HG03175 (cell line): ENCODE measurements around the gene FGD5.

Experiments
- ATAC-seq: cut with Tn5 transposase; IDR thresholded peaks from one replicate; pipeline ENCODE4 v1.9.1; 2021; ENCODE audit warnings: mild to moderate bottlenecking, moderate library complexity; ENCODE audit not compliant: unreplicated experiment

Gene FGD5

GRCh38 chr3:14818804-14819500 is at the start of gene FGD5:
Gene FGD5 (plus strand): TSS chr3:14818962. CDS start chr3:14819072, 110 bp downstream.
- no peak for ATAC-seq

DNA sequence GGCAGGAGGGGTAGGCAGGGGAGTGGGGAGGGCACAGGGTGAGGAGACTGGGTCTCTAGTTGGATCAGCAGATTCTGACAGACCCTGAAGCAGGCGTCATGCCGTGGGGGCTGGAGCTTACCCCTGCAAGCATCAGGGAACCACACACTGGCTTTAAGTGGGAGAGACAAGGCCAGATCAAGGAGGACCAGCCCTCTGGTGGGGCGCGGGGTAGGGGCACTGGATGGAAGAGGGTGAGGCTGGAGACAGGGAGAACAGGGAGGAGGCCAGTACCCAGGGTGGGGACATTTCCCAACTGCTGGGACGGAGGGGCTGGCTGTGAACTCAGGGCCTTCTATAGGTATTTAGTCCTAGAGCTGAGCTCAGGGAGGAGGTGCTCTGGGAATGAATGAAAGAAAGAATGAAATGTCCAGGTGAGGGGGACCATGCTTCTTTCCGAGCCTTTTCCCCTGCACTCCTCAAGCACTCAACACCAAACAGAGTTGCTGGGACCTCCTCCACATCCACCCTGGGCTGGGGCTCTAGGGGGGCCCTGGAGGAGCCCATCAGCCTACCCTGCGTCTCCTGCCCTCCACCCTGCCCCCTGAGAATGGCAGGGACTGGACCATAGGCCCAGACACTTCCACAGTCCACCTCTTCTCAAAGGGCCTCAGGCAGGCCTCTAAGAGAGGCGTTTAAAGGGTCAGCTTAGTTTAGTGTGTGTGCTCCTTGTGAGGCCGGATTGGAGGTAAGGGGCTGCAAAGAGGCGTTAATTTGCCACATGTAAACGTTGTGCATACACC is 49.0 kb upstream of the FGD5 start:
- ATAC-seq, result no peak

GRCh38 chr3:14770591-14770990 is 48.2 kb upstream of the FGD5 start:
- ATAC-seq, result no peak

DNA sequence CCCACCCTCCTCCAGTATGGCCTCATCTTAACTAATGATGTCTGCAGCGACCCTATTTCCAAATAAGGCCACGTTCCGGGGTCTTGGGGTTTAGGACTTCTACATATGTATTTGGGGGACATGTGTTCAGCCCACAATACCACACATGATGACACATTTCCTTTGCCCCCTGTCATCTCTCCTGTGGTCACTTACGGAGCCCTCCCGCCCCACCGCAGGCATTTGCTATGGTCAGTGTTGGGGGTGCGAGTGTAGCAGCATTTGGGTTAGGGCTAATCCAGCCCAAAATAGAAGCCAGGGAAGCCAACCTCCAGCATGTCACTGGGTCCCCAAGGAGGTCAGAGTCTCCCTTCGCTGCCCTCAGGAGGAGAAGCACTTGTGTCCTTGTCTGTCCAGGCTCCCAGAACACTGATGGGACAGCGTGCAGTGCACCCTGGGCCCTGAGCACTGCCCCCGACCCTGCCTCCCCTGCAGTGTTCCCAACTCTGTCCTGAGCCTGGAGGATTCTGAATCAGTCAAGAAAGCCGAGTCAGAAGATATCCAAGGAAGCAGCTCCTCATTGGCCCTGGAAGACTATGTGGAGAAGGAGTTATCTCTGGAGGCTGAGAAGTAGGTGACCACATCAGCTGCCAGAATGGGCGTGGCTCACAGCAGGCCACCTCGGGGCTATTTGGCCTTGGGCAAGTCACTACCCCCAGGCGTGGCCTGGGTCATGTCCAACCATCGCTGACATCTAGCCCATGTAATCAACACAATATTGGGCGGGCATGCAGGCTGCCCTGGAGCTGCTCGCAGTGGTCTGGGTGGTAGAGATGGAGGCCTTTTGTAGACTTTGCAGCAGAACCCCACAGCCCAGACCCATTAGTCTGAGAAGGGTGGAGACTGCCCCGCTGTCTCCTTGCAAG is 46.9 kb upstream of the FGD5 start:
- no peak for ATAC-seq

DNA sequence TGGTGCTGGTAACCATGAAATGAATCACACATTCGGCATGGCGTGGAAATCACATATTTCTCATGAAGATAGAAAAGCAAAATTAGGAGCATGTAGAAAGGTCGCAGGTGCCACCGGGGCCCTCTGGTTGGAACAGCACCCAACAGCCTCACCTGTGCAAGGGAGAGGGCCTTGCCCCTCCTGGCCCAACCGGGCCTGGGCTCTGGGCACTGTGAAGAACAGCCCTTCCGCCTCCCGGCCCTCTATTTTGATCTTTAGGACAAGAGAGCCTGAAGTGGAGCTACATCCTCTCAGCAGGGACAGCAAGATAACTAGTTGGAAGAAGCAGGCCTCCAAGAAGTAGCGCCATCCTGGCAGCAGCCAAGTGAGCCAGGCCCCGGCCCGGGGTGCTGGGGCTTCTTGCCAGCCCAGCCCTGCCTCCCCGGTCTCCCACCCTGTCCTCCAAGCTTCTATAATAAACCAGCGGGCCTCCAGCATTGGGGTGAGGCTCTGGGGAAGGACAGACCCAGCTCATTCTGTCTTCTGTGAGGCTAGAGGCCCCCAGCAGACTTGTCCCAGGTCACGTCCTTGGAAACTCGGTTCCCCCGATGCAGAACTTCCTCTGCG is 46.1 kb upstream of the FGD5 start:
- ATAC-seq, result no peak

DNA sequence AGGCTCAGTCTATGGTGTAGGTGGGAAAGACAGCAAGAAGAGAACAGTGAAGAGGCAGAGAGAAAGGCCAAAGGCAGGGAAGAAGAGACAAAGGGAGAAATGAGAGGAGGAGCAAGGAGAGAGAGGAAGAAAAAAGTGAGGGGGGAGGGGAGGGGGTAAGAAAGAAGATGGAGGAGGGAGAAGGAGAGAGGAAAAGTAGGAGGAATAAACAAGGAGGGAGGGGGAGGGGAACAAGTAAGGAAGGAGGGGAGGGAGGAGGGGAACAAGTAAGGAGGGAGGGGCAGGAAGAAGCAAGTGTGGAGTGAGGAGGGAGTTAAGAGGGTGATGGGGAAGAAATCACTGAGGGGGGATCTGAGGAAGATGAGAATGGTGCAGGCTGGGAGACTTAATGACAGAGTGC is 45.5 kb upstream of the FGD5 start:
- ATAC-seq, result no peak

DNA sequence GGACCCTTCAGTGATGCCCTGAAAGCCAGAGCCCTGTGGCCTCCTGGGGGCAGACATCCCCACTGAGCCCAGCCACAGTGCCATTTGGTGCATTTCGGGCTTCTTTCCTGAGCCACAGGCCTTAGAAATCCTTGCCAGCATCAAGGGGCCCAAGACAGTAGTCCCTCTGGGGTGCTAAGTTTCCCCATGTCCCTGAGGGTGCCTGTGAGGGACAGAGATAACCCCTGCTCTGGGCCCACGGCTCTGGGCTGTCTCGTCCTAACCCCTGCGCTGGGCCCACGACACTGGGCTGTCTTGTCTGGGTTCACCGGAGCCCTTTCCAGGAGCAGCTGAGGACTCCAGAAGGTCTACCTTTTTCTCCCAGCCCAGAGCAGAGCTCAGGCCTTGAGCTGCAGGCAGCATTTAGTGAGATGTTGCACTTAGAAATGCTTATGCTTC is 45.1 kb upstream of the FGD5 start:
- ATAC-seq, result no peak

DNA sequence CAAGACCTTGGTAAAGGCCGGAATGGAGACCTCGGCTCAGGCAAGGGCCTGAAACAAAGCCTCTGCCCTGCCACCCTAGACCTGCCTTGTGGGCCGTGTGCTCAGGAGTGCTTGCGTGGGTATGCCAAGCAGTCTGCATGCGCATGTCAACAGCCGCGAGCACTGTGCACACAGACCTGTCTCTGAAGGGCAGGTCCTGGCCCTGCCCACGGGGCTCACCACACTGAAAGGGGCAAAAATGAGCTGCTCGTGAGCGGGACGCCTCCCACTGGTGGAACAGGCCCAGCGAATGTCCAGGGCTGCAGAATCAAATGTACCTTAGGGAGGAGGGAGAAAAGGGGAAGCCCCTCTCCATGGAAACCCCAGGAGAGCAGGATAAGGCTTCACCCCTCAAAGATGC is 44.3 kb upstream of the FGD5 start:
- ATAC-seq, result no peak

GRCh38 chr3:14775011-14775410 is 43.8 kb upstream of the FGD5 start:
- ATAC-seq, result no peak

DNA sequence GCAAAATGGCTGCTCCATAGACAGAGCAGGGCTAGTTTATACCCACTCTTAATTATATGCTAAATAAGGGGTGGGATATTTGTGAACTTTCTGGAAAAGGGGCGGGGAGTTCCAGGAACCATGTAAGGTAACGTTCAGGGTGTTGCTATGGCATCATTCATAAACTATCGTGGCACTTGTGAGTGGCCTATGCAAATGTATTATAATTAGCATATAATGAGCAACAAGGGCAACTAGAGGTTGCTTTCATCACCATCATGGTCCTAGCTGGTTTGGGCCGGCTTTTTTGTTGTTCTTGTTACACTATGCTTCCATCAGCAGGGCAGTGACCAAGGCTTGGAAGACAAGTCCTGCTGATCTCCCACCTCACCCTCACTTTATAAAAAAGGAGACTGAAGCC is 43.2 kb upstream of the FGD5 start:
- ATAC-seq, result no peak

- no peak for ATAC-seq
Measured at GRCh38 chr3:14779069-14779685, 39.6 kb upstream of the FGD5 start.

GRCh38 chr3:14780927-14781507 is 37.7 kb upstream of the FGD5 start:
- ATAC-seq, result peak; percentile 72

- ATAC-seq, result no peak
Measured at GRCh38 chr3:14783480-14784086, 35.2 kb upstream of the FGD5 start.

DNA sequence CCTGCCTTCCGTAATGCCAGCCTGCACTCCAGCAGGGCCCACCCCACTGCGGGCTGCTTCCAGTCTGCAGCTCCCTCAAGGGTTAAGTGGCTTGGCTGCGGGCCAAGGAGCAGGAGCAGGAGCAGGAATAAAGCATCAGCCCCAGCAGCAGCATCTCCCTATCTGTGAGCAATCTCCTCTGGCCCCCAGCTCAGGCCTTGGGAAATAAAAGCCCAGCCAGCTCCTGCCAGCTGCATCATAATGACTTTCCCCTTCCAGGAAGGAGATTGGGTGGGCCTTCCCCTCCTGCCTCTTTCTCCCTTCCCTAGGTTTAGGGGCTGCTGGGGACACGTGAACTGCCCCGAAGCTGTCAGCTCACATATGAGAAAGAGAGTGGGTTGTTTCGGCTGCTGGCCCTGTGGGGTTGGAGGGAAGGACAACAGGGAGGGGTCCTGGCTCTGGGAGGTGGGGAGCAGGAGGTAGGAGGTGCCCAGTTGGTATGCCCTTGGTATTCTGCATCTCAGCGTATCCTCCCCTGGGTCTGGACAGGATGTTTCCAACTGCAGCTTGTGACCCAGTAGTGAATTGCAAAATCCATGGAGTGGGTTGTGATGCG is 34.6 kb upstream of the FGD5 start:
- no peak for ATAC-seq

GRCh38 chr3:14785207-14786155 is 33.3 kb upstream of the FGD5 start:
- ATAC-seq, result no peak

DNA sequence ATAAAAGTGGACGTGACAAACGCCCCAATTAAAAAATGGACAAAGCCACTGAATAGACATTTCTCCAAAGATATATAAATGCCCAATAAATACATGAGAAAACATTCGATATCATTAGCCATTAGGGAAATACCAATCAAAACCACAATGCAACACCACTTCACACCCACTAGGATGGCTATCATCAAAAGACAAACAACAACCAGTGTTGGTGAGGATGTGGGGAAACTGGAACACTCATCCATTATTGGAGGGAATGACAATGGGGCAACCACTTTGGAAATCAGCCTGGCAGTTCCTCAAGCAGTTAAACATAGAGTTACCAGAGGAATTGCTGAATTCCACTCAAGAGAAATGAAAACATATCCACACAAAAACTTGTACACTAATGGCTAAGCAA is 32.4 kb upstream of the FGD5 start:
- no peak for ATAC-seq

DNA sequence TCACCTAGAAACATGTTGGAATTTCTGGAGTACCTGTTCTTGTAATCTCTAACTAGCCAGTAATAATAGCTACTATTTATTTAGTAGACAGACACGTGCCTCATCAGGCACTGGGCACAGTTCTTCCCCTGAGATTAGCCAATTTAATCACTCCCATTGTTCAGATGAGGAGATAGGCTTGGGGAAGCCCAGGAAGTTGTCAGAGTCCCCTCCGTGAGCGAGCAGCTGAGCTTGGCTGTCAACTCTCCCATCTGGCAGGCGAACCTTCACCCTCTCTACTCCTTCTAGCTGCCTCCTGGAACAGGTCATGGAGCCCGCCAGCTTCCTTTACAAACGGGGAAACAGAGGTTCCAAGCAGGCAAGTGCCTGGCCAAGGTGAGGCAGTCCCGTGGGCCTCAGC is 31.1 kb upstream of the FGD5 start:
- ATAC-seq, result no peak

- no peak for ATAC-seq
Measured at GRCh38 chr3:14788644-14789043, 30.1 kb upstream of the FGD5 start.
